ENCODE results near the gene USH1C.
A peak's percentile ranks its signal among the peaks of the same experiment; 100 is the strongest.

DNA sequence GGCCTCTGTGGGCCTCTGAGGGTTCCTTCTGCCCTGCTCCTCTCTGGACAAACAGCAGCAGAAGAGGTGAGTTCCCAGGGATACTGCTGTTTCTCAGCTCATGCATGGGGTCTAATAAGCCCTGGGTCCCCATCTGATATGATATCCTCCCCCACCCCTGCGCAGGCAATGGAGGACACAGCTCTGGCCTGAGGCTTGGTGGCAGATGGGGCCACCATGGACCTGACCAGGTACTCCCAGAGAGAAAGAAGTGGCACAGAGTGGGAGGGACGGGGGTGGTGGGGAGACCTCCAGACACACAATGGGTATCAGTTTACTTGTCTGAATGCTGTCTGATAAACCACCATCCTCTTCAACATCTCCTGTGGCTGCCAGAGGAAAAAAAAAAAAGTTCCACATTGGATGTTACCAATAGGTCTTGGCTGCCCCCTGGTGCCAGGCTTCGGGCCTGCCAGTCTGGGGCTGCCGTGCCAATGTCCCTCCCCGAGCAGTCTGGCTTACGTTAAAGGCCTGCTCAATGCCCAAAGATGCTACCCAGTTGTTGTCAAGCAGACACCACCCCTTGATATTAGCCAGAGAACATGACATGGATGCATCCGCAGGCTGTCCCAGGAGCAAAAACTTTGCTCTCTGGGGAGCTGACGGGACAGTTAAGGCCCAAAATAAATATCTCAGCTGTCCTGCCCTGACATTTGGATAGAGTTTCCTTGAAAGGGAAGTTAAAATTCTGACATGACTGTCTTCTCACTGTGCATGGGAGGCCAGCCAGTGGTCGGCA, 39.7 kb downstream of the USH1C start:
- TF ChIP-seq EZH2phosphoT487 (IDR thresholded peaks at IDR 0.05) = no peak
- TF ChIP-seq, protein P1, sequence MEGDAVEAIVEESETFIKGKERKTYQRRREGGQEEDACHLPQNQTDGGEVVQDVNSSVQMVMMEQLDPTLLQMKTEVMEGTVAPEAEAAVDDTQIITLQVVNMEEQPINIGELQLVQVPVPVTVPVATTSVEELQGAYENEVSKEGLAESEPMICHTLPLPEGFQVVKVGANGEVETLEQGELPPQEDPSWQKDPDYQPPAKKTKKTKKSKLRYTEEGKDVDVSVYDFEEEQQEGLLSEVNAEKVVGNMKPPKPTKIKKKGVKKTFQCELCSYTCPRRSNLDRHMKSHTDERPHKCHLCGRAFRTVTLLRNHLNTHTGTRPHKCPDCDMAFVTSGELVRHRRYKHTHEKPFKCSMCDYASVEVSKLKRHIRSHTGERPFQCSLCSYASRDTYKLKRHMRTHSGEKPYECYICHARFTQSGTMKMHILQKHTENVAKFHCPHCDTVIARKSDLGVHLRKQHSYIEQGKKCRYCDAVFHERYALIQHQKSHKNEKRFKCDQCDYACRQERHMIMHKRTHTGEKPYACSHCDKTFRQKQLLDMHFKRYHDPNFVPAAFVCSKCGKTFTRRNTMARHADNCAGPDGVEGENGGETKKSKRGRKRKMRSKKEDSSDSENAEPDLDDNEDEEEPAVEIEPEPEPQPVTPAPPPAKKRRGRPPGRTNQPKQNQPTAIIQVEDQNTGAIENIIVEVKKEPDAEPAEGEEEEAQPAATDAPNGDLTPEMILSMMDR (IDR thresholded peaks at IDR 0.05) = peak; percentile 92
- TF ChIP-seq EZH2 (IDR thresholded peaks at IDR 0.05) = no peak

All from neural progenitor cell (in vitro differentiated cells).